Endothelial cell of umbilical vein (primary cell): ENCODE measurements around the gene GEMIN5. TPM values are rescaled to one million over a fixed set of nuclear protein-coding genes. Genes with fewer than 3 reads are reported as not detected.

ENCODE experiments used
- BruUV-seq: library from RNA; stranded (reverse); fragments of 400-500 nt; replicated peaks from 2 replicates; lab custom pipeline; 2021; lab: Mats Ljungman, UMichigan
- CTCF ChIA-PET: fragments of 300-600, 350-600 bp; sonication (Branson Sonifier 250); formaldehyde crosslinking; loops from one replicate; lab custom pipeline; 2021; ENCODE audit warnings: antibody characterized with exemption, inconsistent platforms; lab: Charles Lee
- POLR2A ChIA-PET: fragments of 300-600, 350-600 bp; sonication (Branson Sonifier 250); formaldehyde crosslinking; loops from one replicate; lab custom pipeline; 2021; ENCODE audit warnings: antibody characterized with exemption, inconsistent platforms; lab: Charles Lee
- DNase-seq: peaks from one replicate; pipeline ENCODE4 v3.0.0-alpha.2; 2011; ENCODE audit warnings: low read depth, low spot score
- FAIRE-seq: peaks from 2 replicates; lab custom pipeline; 2011; peaks lifted over from hg19 to GRCh38; lab: Jason Lieb, UNC
- H2AFZ ChIP-seq: 2 replicates; pipeline ENCODE4 v1.6.0; 2012; ENCODE audit warnings: low read depth, low read length, control low read depth, inconsistent platforms
- H3K27ac ChIP-seq: 2 replicates; pipeline ENCODE4 v1.5.1; 2011; ENCODE audit warnings: low read depth, mild to moderate bottlenecking, control low read depth, low read length, moderate library complexity; ENCODE audit not compliant: insufficient read depth
- H3K27me3 ChIP-seq, 2 experiments: 2 replicates each; pipeline versions ENCODE4 v1.6.0 to v1.6.1; 2011; ENCODE audit warnings: low read length in 2 of 2, mixed read lengths in 1 of 2; ENCODE audit not compliant: control insufficient read depth in 2 of 2, insufficient read depth in 2 of 2
- H3K36me3 ChIP-seq, 2 experiments: 2 replicates in 1 of 2; 3 replicates in 1 of 2; pipeline ENCODE4 v1.5.1; 2011; ENCODE audit warnings: low read length in 2 of 2, mild to moderate bottlenecking in 1 of 2, moderate library complexity in 1 of 2; ENCODE audit not compliant: control insufficient read depth in 2 of 2, insufficient read depth in 2 of 2; ENCODE audit errors: extremely low read depth in 1 of 2
- H3K4me1 ChIP-seq: 3 replicates; pipeline ENCODE4 v1.5.1; 2011; ENCODE audit warnings: mild to moderate bottlenecking, low read length; ENCODE audit not compliant: control insufficient read depth, insufficient read depth; ENCODE audit errors: extremely low read depth
- H3K4me2 ChIP-seq: 2 replicates; pipeline ENCODE4 v1.6.1; 2011; ENCODE audit warnings: low read length, control low read depth, mixed read lengths; ENCODE audit not compliant: insufficient read depth
- H3K4me3 ChIP-seq, 3 experiments: fragments of 200-600 bp in 1 of 3; sonication (generic), shearing (Covaris generic) in 1 of 3; replicated peaks in 1 of 3; 2 replicates each; pipeline ENCODE4 v1.5.1; 2011 to 2016; ENCODE audit warnings: control low read depth in 3 of 3, low read length in 3 of 3, mild to moderate bottlenecking in 2 of 3, inconsistent platforms in 1 of 3, low read depth in 1 of 3, moderate library complexity in 1 of 3; ENCODE audit not compliant: insufficient read depth in 1 of 3
- H3K79me2 ChIP-seq: 2 replicates; pipeline ENCODE4 v1.6.0; 2012; ENCODE audit warnings: low read length, inconsistent platforms; ENCODE audit not compliant: control insufficient read depth, insufficient read depth
- H3K9ac ChIP-seq: replicated peaks from 2 replicates; pipeline ENCODE3; 2011; ENCODE audit warnings: low read length, control low read depth; ENCODE audit not compliant: insufficient read depth; ENCODE audit errors: extremely low read depth
- H3K9me1 ChIP-seq: replicated peaks from 3 replicates; pipeline ENCODE4 v1.6.0; 2011; ENCODE audit warnings: mild to moderate bottlenecking, low read length; ENCODE audit not compliant: control insufficient read depth, insufficient read depth; ENCODE audit errors: extremely low read depth
- H3K9me3 ChIP-seq: replicated peaks from 2 replicates; pipeline ENCODE4 v1.5.1; 2012; ENCODE audit warnings: low read length, inconsistent platforms; ENCODE audit not compliant: control insufficient read depth, insufficient read depth
- H4K20me1 ChIP-seq: replicated peaks from 2 replicates; pipeline ENCODE3; 2011; ENCODE audit warnings: mild to moderate bottlenecking, low read length; ENCODE audit not compliant: control insufficient read depth, insufficient read depth; ENCODE audit errors: extremely low read depth
- EZH2 ChIP-seq: IDR thresholded peaks from 2 replicates; pipeline ENCODE4 v1.6.1; 2012; ENCODE audit warnings: borderline replicate concordance, low read depth, mild to moderate bottlenecking, moderate library complexity, low read length, inconsistent platforms; ENCODE audit not compliant: severe bottlenecking
- FOS ChIP-seq: IDR thresholded peaks from 2 replicates; pipeline ENCODE4 v1.6.1; 2011; ENCODE audit warnings: mild to moderate bottlenecking, low read length, moderate library complexity, borderline replicate concordance; ENCODE audit not compliant: insufficient read depth
- GATA2 ChIP-seq: IDR thresholded peaks from 2 replicates; pipeline ENCODE4 v1.7.0; 2011; ENCODE audit warnings: low read depth, mild to moderate bottlenecking, moderate library complexity, mixed read lengths, low read length; ENCODE audit not compliant: insufficient read length, insufficient read depth
- JUN ChIP-seq: IDR thresholded peaks from 2 replicates; pipeline ENCODE4 v1.6.1; 2011; ENCODE audit warnings: borderline replicate concordance, low read depth; ENCODE audit not compliant: insufficient read length, insufficient read depth
- MYC ChIP-seq: IDR thresholded peaks from one replicate; pipeline ENCODE4 v1.6.1; 2011; ENCODE audit warnings: mild to moderate bottlenecking, low read depth, low read length
- POLR2A ChIP-seq: IDR thresholded peaks from 2 replicates; pipeline ENCODE4 v1.6.1; 2012; ENCODE audit warnings: low read depth, mild to moderate bottlenecking, control low read depth, low read length
- POLR2AphosphoS5 ChIP-seq: IDR thresholded peaks from 2 replicates; pipeline ENCODE4 v1.6.1; 2012; ENCODE audit warnings: low read depth, mild to moderate bottlenecking, control low read depth, low read length, moderate library complexity; ENCODE audit not compliant: insufficient read depth
- dilution Hi-C: fragments of 300-500 bp; cut with MboI; formaldehyde crosslinking; loops from one replicate; pipeline ENCODE4 v1.15.0; 2019; ENCODE audit warnings: low sequenced_read_pairs; ENCODE audit not compliant: extremely low pct_ligation_motif_present
- intact Hi-C: fragments of 100-400 bp; cut with micrococcal nuclease; formaldehyde crosslinking; loops from one replicate; pipeline ENCODE4 v1.10.0; 2022
- polyA plus RNA-seq, 4 experiments: library from polyadenylated mRNA; depleted of rRNA in 3 of 4; stranded (reverse) in 3 of 4; unstranded in 1 of 4; fragments of >200 nt; gene quantifications; 2 replicates each; pipeline versions ENCODE4 v1.2.1 to v1.2.3, GENCODE V29; 2011 to 2012; ENCODE audit warnings: missing spikeins in 1 of 4
- total RNA-seq: library from RNA; stranded (reverse); gene quantifications from 2 replicates; pipeline ENCODE4 v1.2.3, GENCODE V29; 2021
- TF ChIP-seq, protein P1 (sequence below), 2 donors: IDR thresholded peaks; 1 replicate in 1 of 2; 2 replicates in 1 of 2; pipeline ENCODE4 v1.5.1; 2011; ENCODE audit warnings: low read length in 2 of 2, mild to moderate bottlenecking in 2 of 2, moderate library complexity in 2 of 2, control low read depth in 1 of 2, inconsistent platforms in 1 of 2, low read depth in 1 of 2; ENCODE audit not compliant: insufficient read depth in 1 of 2; ENCODE audit errors: extremely low read depth in 1 of 2
- TF ChIP-seq, protein P2 (sequence below): IDR thresholded peaks from 2 replicates; pipeline ENCODE4 v1.6.1; 2011; ENCODE audit not compliant: insufficient read depth, insufficient read length

Gene GEMIN5
- total and polyA plus RNA-seq, 2 donors (not counting 3 experiments of a cell fraction or from before 2014, with no cell fraction given), result 7.2 to 23.1 TPM

DNA sequence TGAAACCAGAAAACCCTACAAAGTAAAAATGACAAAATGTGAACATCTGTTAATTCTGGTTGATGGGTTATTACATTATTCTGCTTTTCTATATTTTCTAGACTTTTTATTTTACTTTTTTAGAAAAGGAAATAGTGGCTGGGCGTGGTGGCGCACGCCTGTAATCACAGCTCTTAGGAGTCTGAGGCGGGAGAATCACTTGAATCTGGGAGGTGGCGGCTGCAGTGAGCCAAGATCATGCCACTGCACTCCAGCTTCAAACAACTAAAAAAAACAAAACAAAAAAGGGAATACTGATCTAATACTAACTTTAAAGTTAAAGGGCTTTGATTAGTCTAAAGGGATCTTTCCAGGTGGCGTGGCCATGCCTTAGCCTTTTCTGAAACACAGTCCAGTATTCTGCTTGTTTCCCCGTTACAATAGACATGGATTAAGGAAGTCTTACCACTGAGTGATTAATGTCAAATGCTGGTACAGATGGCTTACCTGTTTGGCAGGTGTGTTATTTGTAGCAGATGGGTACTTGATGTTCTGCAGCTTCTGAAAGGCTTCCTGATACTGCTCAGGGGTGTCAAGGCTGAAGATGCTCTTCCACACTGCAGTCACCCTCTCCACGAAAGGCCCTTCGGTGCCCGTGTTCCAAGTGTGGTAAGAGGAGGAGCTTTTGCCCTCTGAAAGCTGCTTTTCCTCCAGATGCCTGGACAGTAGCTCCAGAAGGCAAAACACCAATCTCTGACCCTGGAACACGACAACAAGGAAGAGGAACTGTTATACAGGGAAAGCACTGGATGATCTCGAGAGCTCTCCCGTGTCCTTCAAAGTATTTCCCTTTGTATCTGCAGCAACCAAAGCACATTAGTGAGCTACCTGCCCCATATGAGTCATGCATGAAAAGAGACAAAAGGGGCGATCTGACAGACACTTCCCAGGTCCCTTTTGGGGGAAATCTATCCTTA is 42.1 kb downstream of the GEMIN5 start:
- Histone ChIP-seq H4K20me1 (no peaks in the 10 kb centered on the region), H3K4me3 (no peak overlapping the region), H3K9me3 (no peaks in the 10 kb centered on the region), H3K9me1 (no peaks in the 10 kb centered on the region), H3K36me3 (peaks cover 11 to 27% of the 10 kb centered on the region in 2 experiments), H3K4me1 (peaks cover 3% of the 10 kb centered on the region), H3K27ac (no peak overlapping the region), H2AFZ (no peak overlapping the region), H3K79me2 (no peaks in the 10 kb centered on the region), H3K27me3 (no peaks in the 10 kb centered on the region), H3K9ac (no peak overlapping the region), H3K4me2 (no peak overlapping the region)
- dilution Hi-C loops, result no loop called here
- BruUV-seq, result no TSS peak
- FAIRE-seq (peak; percentile 62), DNase-seq (no peak)
- POLR2A ChIA-PET, result no interaction called here
- intact Hi-C loops, result no loop called here
- TF ChIP-seq JUN (no peak), POLR2AphosphoS5 (no peak), GATA2 (no peak), POLR2A (no peak)
- CTCF ChIA-PET, result no interaction called here

DNA sequence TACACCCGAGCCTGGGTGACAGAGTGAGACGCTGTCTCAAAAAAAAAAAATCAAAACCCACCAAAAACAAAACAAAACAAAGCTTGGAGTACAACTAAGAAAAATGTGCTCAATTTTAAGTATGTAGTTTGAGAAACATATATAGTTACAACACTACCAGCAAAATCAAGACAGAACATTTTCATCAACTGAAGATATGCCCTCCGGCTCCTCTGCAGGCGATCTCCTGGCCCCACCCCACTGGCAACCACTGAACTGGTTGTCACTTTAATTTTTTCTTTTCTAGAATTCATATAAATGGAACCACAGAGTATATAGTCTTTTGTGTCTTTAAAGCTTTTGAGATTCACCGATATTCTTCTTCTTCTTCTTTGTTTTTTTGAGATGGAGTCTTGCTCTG is 44.6 kb downstream of the GEMIN5 start:
- Histone ChIP-seq H3K36me3 (peaks cover 11 to 28% of the 10 kb centered on the region in 2 experiments), H4K20me1 (no peaks in the 10 kb centered on the region), H2AFZ (no peak overlapping the region), H3K4me2 (no peak overlapping the region), H3K4me1 (peaks cover 3% of the 10 kb centered on the region), H3K79me2 (no peaks in the 10 kb centered on the region), H3K4me3 (no peak overlapping the region), H3K9ac (no peak overlapping the region), H3K9me3 (no peaks in the 10 kb centered on the region), H3K27me3 (no peaks in the 10 kb centered on the region), H3K9me1 (no peaks in the 10 kb centered on the region), H3K27ac (no peak overlapping the region)
- dilution Hi-C loops, result no loop called here
- FAIRE-seq (no peak), DNase-seq (no peak)
- intact Hi-C loops, result no loop called here
- no TSS peak for BruUV-seq
- POLR2A ChIA-PET, result no interaction called here
- TF ChIP-seq EZH2 (no peak), POLR2A (no peak), FOS (no peak), POLR2AphosphoS5 (no peak), GATA2 (no peak), JUN (no peak), MYC (no peak)
- TF ChIP-seq, protein P1, sequence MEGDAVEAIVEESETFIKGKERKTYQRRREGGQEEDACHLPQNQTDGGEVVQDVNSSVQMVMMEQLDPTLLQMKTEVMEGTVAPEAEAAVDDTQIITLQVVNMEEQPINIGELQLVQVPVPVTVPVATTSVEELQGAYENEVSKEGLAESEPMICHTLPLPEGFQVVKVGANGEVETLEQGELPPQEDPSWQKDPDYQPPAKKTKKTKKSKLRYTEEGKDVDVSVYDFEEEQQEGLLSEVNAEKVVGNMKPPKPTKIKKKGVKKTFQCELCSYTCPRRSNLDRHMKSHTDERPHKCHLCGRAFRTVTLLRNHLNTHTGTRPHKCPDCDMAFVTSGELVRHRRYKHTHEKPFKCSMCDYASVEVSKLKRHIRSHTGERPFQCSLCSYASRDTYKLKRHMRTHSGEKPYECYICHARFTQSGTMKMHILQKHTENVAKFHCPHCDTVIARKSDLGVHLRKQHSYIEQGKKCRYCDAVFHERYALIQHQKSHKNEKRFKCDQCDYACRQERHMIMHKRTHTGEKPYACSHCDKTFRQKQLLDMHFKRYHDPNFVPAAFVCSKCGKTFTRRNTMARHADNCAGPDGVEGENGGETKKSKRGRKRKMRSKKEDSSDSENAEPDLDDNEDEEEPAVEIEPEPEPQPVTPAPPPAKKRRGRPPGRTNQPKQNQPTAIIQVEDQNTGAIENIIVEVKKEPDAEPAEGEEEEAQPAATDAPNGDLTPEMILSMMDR (IDR thresholded peaks at IDR 0.05; ENCODE audit: extremely low read depth in 1 of 2, insufficient read depth in 1 of 2, low read depth in 1 of 2, low read length in 2 of 2), result no peak
- TF ChIP-seq, protein P2, sequence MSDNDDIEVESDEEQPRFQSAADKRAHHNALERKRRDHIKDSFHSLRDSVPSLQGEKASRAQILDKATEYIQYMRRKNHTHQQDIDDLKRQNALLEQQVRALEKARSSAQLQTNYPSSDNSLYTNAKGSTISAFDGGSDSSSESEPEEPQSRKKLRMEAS, result no peak
- CTCF ChIA-PET, result no interaction called here
